Stimulated activated CD4-positive, alpha-beta T cell treated with anti-CD3 and anti-CD28 coated beads, Interleukin-4, amount 100 ng/mL, for 4 hours (primary cell): ENCODE data around the gene CMTM2.
"Not testable (repeated sequence)": the region's sequence is repeated elsewhere in the genome, so short reads cannot be mapped to it uniquely, and the experiment has no call there.

Experiments
- DNase-seq, 2 experiments: peaks; one replicate each; pipeline ENCODE4 v3.0.0-alpha.2; 2020

The CMTM2 gene

GRCh38 chr16:66553223-66553622, 26.0 kb upstream of the CMTM2 start:
- DNase-seq, result no peak

- no peak for DNase-seq
Observed at GRCh38 chr16:66554021-66554420, 25.2 kb upstream of the CMTM2 start.

GRCh38 chr16:66554495-66554894, 24.8 kb upstream of the CMTM2 start:
- DNase-seq, result no peak

GRCh38 chr16:66560107-66560506, 19.2 kb upstream of the CMTM2 start:
- DNase-seq, result no peak

GRCh38 chr16:66561381-66562080, 17.7 kb upstream of the CMTM2 start:
- no peak for DNase-seq

GRCh38 chr16:66562409-66562808, 16.9 kb upstream of the CMTM2 start:
- no peak for DNase-seq

GRCh38 chr16:66562986-66563385, 16.3 kb upstream of the CMTM2 start:
- no peak for DNase-seq

- no peak for DNase-seq
Observed at GRCh38 chr16:66563574-66564334, 15.5 kb upstream of the CMTM2 start.

GRCh38 chr16:66566051-66566901, 13.0 kb upstream of the CMTM2 start, which contains the start of gene CMTM1:
CMTM1 (plus strand) TSS chr16:66566439; CDS start chr16:66566514, 75 bp downstream.
- DNase-seq, result no peak

- DNase-seq, result not testable (repeated sequence)
Observed at GRCh38 chr16:66567270-66567669, 12.0 kb upstream of the CMTM2 start.

- no peak for DNase-seq
Observed at GRCh38 chr16:66568355-66568754, 10.9 kb upstream of the CMTM2 start.

GRCh38 chr16:66569131-66569530, 10.1 kb upstream of the CMTM2 start:
- DNase-seq, result no peak

- no peak for DNase-seq
Observed at GRCh38 chr16:66569827-66570405, 9.3 kb upstream of the CMTM2 start.

- DNase-seq, result no peak
Observed at GRCh38 chr16:66572356-66572755, 6.9 kb upstream of the CMTM2 start.

- no peak for DNase-seq
Observed at GRCh38 chr16:66574081-66574480, 5.2 kb upstream of the CMTM2 start.

- no peak for DNase-seq
Observed at GRCh38 chr16:66574531-66574930, 4.7 kb upstream of the CMTM2 start.

- DNase-seq, result no peak
Observed at GRCh38 chr16:66575060-66575459, 4.2 kb upstream of the CMTM2 start.

GRCh38 chr16:66576296-66576695, 3.0 kb upstream of the CMTM2 start:
- DNase-seq, result no peak

- no peak for DNase-seq
Observed at GRCh38 chr16:66580605-66581209, 1.4 kb downstream of the CMTM2 start.

- no peak for DNase-seq
Observed at GRCh38 chr16:66581246-66581952, 2.1 kb downstream of the CMTM2 start.

GRCh38 chr16:66585481-66586239, 6.4 kb downstream of the CMTM2 start:
- DNase-seq, result no peak
